Measurements from ENCODE around the gene PTPRM. TPM values are rescaled to one million over a fixed set of nuclear protein-coding genes. Genes with fewer than 3 reads are reported as not detected.

The PTPRM gene
- total and polyA plus RNA-seq, 2 of the 8 experiments (the other 6 are each of a cell fraction or from before 2014, with no cell fraction given): 4.1 to 7.0 TPM

DNA sequence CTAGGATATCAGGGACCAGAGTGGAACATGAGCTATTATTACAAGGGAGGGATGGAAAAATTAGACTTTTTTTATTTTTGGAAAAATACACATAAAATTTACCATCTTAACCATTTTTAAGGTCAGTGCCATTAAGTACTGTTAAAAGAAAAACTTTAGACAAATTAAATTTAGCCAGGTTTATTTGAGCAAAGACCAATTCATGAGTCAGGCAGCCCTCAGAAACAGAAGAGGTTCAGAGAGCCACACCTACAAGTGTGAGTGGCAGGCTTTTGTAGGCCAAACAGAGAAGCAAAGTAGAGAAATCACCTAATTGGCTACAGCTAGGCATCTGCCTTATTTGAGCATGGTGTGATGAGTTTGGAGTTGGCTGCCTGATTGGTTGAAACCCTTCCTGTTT, 740.8 kb downstream of the PTPRM start:
- Histone ChIP-seq H4K8ac (ENCODE audit: extremely low read depth, insufficient read depth, low read length) (no peak overlapping the region), H2BK12ac (ENCODE audit: low read depth, low read length) (no peak overlapping the region), H2AFZ (ENCODE audit: low read length) (no peak overlapping the region), H3K18ac (ENCODE audit: extremely low read depth, low read length) (no peak overlapping the region), H3K9me3 (ENCODE audit: insufficient read depth in 2 of 2, low read depth in 1 of 2, low read length in 1 of 2) (0 out of 4 replicates have a peak, but pooled peaks cover 0 to 3% of the 10 kb centered on the region in 2 experiments), H3K14ac (ENCODE audit: insufficient read length) (no peak overlapping the region), H3K27me3 (replicated peaks in 1 of 4; ENCODE audit: control insufficient read depth in 3 of 4, extremely low read depth in 1 of 4, insufficient read depth in 3 of 4, low read length in 3 of 4) (no peaks in the 10 kb centered on the region), H3K9ac (replicated peaks in 1 of 4; ENCODE audit: extremely low read depth in 1 of 4, low read depth in 3 of 4, low read length in 3 of 4) (no peak overlapping the region), H2BK15ac (ENCODE audit: low read length) (no peak overlapping the region), H4K5ac (ENCODE audit: insufficient read length, low read depth, low read length) (no peak overlapping the region), H3K79me1 (ENCODE audit: low read depth, low read length) (no peaks in the 10 kb centered on the region), H3K79me2 (ENCODE audit: control insufficient read depth in 1 of 2, insufficient read depth in 2 of 2, low read length in 2 of 2) (no peaks in the 10 kb centered on the region), H2BK20ac (ENCODE audit: low read length) (no peak overlapping the region), H2BK5ac (ENCODE audit: low read depth, low read length) (no peak overlapping the region), H3K4me2 (ENCODE audit: insufficient read depth in 1 of 2, low read depth in 2 of 2, low read length in 2 of 2) (no peak overlapping the region), H2AK5ac (ENCODE audit: low read depth, low read length) (no peak overlapping the region), H3K23me2 (ENCODE audit: low read depth, low read length) (no peaks in the 10 kb centered on the region), H3K56ac (replicated peaks; ENCODE audit: insufficient read length, low read depth, low read length) (no peak overlapping the region), H3K4me1 (replicated peaks in 1 of 4; ENCODE audit: control insufficient read depth in 3 of 4, insufficient read depth in 4 of 4, low read length in 3 of 4) (peaks cover 0 to 9% (median 6%) of the 10 kb centered on the region in 4 experiments; a peak in 4 of 7 replicates), H3K4me3 (ENCODE audit: extremely low read depth in 1 of 4, insufficient read depth in 2 of 4, low read depth in 3 of 4, low read length in 4 of 4) (no peak overlapping the region), H2BK120ac (replicated peaks; ENCODE audit: low read depth, low read length) (no peak overlapping the region), H3K27ac (ENCODE audit: low read depth, low read length) (no peak overlapping the region), H4K20me1 (replicated peaks in 1 of 2; ENCODE audit: control insufficient read depth in 1 of 2, insufficient read depth in 2 of 2, low read length in 2 of 2) (no peaks in the 10 kb centered on the region), H3K4ac (replicated peaks; ENCODE audit: insufficient read length, low read depth, low read length) (no peak overlapping the region), H3K36me3 (ENCODE audit: control insufficient read depth in 2 of 4, insufficient read depth in 4 of 4, low read length in 3 of 4) (no peaks in the 10 kb centered on the region), H3K23ac (ENCODE audit: insufficient read length) (no peak overlapping the region), H4K91ac (replicated peaks; ENCODE audit: insufficient read length, low read length) (no peak overlapping the region)
- ChIA-PET CTCF (ENCODE audit: partially characterized antibody) (interaction anchor here (1.0 to 1.1 kb wide), 2 partner anchors 15 to 20 kb away, joined by 3 to 5 read pairs; no protein-coding TSS in a partner anchor), POLR2A (ENCODE audit: partially characterized antibody) (no interaction called here)
- DNase-seq (ENCODE audit: low read depth in 1 of 2, low spot score in 2 of 2) (no peak), FAIRE-seq (no peak)
- TF ChIP-seq RFX5 (IDR thresholded peaks at IDR 0.05; ENCODE audit: borderline replicate concordance, low read depth, low read length) (no peak), ASH2L (IDR thresholded peaks at IDR 0.05; ENCODE audit: low read length) (no peak), GTF2F1 (IDR thresholded peaks at IDR 0.05; ENCODE audit: borderline replicate concordance, low read depth, low read length) (no peak), GABPA (IDR thresholded peaks at IDR 0.05; ENCODE audit: borderline replicate concordance, insufficient read depth, low read length) (no peak), RAD21 (IDR thresholded peaks at IDR 0.05 in 1 of 2, conservative IDR thresholded peaks at IDR 0.05 in 1 of 2; ENCODE audit: low read depth in 2 of 2, low read length in 2 of 2) (no peak)
- TF ChIP-seq, protein P1, sequence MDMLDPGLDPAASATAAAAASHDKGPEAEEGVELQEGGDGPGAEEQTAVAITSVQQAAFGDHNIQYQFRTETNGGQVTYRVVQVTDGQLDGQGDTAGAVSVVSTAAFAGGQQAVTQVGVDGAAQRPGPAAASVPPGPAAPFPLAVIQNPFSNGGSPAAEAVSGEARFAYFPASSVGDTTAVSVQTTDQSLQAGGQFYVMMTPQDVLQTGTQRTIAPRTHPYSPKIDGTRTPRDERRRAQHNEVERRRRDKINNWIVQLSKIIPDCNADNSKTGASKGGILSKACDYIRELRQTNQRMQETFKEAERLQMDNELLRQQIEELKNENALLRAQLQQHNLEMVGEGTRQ (IDR thresholded peaks at IDR 0.05; ENCODE audit: low read length): no peak
- TF ChIP-seq, protein P2, sequence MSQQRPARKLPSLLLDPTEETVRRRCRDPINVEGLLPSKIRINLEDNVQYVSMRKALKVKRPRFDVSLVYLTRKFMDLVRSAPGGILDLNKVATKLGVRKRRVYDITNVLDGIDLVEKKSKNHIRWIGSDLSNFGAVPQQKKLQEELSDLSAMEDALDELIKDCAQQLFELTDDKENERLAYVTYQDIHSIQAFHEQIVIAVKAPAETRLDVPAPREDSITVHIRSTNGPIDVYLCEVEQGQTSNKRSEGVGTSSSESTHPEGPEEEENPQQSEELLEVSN (IDR thresholded peaks at IDR 0.05): no peak
- TF ChIP-seq, protein P3, sequence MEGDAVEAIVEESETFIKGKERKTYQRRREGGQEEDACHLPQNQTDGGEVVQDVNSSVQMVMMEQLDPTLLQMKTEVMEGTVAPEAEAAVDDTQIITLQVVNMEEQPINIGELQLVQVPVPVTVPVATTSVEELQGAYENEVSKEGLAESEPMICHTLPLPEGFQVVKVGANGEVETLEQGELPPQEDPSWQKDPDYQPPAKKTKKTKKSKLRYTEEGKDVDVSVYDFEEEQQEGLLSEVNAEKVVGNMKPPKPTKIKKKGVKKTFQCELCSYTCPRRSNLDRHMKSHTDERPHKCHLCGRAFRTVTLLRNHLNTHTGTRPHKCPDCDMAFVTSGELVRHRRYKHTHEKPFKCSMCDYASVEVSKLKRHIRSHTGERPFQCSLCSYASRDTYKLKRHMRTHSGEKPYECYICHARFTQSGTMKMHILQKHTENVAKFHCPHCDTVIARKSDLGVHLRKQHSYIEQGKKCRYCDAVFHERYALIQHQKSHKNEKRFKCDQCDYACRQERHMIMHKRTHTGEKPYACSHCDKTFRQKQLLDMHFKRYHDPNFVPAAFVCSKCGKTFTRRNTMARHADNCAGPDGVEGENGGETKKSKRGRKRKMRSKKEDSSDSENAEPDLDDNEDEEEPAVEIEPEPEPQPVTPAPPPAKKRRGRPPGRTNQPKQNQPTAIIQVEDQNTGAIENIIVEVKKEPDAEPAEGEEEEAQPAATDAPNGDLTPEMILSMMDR (IDR thresholded peaks at IDR 0.05; ENCODE audit: control extremely low read depth in 1 of 3, insufficient read depth in 1 of 3, low read depth in 1 of 3, low read length in 3 of 3): no peak
- TF ChIP-seq, protein P4, sequence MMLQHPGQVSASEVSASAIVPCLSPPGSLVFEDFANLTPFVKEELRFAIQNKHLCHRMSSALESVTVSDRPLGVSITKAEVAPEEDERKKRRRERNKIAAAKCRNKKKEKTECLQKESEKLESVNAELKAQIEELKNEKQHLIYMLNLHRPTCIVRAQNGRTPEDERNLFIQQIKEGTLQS (IDR thresholded peaks at IDR 0.05; ENCODE audit: insufficient read depth, low read depth, low read length): no peak
